GM21786 (cell line): ENCODE measurements around the gene TTC39C.
A peak's percentile ranks its signal among the peaks of the same experiment; 100 is the strongest.

ENCODE experiments used
- ATAC-seq: cut with Tn5 transposase; IDR thresholded peaks from one replicate; pipeline ENCODE4 v1.9.1; 2021; ENCODE audit not compliant: unreplicated experiment

Gene TTC39C

DNA sequence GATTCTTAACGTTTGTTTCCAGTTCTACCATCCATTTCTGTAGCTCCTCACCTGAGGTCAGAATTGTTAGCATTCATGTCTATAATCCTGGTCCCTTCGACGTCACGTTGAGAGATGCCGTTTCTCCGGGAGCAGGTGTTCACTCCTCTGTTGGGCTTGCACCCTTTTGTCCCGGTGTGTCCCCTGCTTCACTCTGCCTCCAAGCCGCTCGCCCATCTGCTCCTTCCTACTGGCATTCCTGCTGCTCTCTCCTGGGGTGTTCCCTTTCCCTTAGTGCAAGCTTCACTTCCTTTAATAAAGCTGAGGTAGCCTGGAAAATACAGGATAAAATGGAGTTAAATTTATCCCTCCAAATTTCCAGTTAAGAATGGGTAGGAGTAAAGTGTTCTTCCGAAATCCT lies 62.4 kb downstream of the TTC39C start:
- no peak for ATAC-seq

DNA sequence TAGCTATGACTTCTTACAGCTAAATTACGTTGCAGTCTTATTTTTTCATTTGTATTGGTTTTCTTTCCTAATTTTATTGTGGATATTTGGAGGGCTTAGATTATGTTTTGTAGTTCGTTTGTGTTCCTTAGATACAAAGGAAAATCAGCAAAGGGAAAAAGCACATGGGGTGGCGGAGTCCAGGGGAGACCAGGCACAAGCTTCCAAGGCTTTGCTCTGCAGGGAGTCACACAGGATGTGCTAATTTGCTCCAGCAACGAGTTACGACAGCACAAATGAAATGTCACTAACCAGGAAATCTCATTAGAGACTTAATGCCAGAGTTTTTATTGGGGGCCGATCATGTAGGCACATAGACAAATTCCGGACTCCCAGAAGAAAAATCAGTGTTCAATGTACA lies 63.8 kb downstream of the TTC39C start:
- no peak for ATAC-seq

DNA sequence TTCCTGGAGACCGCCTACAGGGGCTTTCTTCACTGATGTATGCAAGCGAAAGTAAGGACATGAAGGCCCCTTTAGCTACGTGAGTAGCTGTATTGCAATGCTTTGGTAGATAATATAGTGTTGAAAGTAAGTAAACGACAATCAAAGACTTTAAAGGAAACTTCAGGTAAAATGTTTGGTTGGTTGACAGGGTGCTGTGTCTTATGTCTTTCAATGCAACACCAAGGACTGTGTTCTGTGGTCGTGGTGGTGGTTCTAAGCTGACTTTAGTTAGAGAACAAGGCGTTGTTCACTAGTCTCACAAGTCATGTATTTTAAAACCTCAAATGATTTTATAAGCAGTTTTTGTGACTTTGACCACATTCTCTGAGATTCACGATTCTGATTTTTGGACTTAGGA lies 66.3 kb downstream of the TTC39C start:
- no peak for ATAC-seq

DNA sequence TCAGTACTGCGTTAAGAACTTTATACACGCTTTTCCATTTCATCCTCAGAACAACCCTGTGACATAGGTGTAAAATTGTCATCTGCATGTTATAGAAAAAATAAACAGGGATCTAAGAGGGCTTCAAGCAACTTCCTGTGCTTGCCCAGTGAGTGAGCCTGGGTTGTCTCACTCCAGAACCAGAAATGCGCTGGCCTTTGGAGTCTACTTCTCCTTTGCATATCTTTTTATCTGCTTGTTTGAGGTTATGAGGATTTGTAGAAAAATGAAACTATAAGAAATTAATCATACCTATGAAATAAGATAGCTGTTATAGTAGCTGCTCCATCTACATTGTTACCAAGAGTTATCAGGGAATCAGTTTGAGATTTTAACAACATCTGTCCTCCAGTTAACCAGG lies 69.0 kb downstream of the TTC39C start:
- ATAC-seq, result no peak

DNA sequence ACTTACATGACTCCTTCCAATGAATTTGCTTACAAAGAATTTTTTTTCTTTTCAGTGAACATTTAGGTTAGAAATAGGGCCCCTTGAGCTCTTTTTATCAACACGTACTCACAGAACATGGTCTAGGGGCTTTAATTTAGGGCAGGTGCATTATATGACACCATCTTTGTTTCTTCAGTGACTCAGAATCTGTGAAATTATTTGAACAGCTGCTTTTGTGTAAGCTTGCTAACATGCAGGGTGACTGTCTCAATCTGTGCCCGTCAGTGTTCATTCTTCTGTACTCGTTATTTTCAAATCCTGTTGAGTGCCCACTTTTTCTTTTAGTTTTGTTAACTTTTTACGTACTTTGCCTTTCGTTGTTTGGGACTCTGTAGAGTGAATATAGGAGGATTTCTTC lies 71.5 kb downstream of the TTC39C start:
- no peak for ATAC-seq

DNA sequence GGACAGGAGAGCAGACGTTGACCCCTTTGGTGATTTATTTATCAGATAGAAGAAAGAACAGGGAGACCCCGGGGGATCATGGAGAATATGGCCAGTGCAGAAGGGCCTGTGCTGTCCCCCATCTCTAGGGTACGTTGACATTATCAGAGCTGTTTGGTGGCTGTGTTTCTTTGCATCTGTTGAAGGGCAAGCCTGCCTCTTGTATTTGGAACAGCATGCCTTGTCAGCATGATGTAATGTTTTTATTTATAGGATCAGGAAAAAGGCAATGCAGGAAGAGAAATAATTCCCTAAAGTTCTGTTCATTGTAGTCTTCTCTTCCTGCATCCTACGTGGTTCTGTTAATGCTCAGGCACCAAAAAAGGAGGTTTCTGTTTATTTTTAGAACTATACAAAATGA lies 74.5 kb downstream of the TTC39C start:
- ATAC-seq, result no peak

DNA sequence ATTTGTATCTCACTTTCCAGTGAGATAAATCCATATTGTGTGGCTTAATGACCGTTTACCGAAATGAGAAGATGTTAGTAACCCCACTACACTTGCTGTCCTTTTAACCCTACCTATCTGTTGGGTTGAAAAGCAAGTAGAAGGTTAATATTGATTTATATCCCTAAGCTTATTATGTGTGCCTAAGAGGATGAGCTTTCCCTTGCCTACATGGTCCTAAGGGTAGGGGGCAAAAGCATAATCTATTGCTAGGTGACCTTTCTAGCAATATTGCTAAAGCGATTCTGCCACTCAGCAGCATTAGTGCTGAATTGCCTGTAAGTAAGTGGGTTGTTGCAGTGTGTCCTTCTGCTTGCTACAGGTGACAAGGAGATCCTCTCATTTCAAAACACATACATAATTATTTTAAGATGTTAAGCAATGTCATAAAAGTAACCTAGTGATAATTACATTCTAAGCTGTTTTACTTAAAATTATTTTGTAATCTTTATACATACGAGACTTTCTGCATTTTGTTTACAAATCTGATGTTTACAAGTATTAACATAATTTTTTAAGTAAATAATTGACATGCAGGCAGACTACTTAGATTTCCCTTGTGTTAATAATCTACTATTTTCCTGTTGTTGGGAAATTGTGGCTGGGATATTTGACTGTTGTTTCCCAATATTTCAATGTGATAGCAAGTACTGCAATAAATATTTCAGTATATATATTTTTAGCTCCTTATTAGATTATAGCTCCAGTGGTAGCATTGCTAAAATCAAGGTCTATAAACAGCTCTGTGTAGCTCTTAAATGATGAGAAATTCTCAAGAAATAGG lies 75.2 kb downstream of the TTC39C start:
- no peak for ATAC-seq

DNA sequence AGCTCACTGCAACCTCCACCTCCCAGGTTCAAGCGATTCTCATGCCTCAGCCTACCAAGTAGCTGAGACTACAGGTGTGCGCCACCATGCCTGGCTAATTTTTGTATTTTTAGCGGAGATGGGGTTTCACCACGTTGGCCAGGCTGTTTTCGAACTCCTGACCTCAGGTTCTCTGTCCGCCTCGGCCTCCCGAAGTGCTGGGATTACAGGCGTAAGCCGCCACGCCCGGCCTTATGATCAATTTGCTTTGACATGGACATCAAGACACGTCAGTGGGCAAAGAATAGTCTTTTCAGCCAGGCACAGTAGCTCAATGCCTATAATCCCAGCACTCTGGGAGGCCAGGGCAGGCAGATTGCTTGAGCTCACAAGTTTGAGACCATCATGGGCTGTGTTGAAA lies 76.3 kb downstream of the TTC39C start:
- ATAC-seq, result no peak

DNA sequence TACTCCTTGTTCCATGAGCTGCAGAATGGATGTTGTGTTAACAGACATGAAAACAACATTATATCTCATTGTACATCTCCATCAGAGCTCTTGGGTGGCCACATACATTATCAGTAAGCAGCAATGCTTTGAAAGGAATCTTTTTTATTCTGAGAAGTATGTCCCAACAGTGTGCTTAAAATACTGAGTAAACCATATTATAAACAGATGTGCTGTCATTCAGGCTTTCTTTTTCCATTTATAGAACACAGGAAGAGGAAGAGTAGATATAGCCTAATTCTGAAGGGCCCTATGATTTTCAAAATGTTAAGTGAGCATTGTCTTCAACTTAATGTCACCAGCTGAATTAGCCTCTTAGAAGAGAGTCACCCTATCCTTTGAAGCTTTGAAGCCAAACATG lies 80.0 kb downstream of the TTC39C start:
- ATAC-seq, result no peak

DNA sequence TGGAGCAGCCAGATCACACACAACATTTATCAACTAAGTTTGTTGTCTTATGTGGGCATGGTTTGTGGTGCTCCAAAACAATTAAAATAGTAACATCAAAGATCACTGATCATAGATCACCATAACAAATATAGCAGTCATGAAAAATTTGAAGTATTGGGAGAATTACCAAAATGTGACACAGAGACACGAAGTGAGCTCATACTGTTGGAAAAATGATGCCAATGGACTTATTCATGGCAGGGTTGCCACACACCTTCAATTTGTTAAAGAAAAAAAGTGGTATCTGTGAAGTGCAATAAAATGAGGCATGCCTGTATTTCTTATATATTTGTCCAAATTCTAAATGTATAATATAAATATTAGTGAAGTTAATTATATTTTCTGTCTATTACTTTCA lies 81.4 kb downstream of the TTC39C start:
- no peak for ATAC-seq

DNA sequence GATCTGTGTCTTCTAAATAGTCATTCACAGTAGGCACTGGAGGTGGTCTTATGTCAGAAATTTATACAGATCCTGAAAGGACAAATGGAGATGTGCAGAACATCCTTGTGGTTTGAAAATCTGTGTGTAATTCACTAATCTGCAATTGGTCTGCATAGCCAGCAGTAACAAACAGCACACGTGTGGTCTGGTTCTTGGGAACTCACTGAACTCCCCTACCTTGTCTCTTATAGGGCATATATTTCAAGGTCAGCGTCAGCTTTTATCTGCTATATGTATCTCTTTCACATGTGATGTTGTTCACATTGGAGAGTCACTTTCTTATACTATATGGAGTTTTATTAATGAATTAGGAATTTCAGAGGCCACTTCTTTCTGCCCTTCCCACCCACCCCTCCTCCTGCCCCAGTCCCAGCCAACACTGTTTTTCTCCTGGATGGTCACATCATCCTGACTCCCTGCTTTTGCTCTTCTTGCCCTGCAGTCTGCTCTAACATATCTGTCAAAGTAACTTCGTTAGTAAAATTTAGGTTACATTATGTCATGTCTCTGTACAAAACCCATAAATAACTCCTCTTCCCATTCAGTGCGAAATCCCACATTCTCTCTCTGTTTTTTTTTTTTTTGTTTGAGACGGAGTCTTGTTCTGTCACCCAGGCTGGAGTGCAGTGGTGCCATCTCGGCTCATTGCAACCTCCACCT lies 88.9 kb downstream of the TTC39C start:
- ATAC-seq, result no peak

DNA sequence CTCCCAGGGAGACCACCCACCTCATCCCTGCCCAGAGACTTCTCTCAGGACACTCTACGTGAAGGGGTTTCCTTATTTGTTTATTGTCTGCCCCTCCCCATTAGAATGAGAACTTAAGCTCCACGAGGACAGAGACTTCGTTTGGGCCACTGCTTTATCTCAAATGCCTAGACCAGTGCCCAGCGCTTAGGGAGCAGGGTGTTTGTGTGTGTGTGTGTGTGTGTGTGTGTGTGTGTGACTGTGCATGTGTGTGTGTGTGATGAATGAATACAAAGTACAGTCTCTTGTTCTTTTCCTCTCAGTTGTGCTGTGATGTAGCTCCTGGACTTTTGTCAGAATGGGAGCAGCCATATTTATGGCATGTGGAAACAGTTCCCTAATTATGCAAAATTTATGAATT lies 89.9 kb downstream of the TTC39C start:
- no peak for ATAC-seq

DNA sequence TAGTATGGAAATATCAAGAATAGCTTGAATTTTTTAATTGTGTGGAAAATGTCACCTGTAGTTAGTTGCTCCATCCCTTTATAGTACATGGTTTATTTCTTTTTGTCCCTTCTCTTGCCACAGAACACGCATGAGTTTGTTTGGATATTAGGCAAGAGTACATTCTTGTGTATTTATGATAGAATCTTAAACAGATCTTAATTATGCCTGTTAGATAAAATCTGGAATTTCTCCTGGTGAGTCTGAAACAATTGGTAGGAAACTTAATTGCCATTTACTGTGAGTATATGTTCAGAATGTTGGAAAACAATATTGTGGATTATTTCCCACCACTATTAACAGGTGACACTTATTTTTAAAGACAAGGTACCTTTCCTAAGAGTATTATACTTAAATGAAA lies 94.1 kb downstream of the TTC39C start:
- no peak for ATAC-seq

DNA sequence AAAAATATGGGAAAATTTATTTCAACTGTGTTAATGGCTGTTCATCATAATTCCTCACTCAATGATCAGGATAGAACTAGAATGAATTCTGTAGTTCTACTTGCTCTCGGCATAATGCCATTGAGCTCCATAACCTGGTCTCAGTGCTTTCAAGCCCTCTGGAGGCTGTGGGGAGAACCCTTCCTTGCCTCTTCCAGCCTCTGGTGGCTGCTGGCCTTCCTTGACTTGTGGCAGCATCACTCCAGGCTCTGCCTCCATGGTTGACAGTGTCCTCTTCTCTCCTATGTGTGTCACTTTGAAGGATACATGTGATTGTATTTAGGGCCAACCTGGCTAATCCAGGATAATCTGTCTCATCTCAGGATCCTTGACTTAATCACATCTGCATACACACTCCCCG lies 97.4 kb downstream of the TTC39C start:
- ATAC-seq, result no peak

DNA sequence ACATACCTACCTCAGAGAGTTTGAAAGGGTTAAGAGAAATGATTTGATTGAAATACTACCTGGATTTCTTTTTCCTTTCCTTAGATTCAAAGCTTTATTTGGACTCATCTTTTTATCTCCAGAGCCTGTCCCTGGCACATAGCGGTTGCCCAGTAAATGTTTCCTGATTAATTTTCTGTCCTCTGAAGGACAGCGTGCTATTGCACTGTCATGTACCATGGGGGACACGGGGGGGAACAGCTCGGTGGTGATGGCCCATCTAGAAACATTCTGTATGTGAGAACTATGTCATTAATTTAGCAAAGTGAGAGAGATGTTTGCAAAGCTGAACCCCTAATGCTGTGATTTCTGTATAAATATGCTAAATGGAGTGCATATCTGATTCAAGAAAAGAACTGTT lies 97.9 kb downstream of the TTC39C start:
- ATAC-seq, result no peak

DNA sequence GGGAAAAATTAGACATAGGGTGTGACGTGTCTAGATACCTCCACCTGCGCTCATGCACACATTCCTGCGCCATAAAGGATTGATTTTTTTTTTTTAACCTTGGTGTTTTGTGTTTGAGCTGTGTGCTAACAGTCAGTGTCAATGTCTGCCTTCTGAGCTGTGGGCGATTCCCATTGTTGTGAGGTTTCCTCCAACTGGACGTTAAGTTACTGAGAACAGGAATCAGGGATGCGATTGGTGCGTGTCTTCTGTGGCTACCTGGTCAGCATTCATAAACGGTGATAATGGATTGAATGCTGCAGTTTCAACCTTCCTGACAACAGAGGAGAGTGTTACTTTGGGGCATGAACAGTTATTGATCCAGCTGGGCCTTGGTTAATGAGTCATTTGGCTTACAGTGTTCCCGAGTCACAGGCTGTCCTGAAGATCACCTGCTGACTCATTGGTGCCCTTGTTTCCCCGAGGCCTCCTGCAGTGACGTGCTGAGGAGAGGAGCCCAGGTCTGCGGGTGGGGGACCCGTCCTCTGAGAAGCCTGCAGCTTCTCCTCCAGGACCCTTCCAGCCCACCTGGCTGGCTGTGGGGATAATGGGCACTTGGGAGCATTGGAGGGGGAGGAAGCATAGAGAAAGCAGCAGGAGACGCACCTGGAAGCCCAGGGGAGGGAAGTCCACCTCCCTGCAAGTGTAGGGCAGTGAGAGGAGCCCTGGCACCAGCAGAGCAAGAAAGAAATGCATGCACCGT lies 98.5 kb downstream of the TTC39C start:
- ATAC-seq, result no peak

DNA sequence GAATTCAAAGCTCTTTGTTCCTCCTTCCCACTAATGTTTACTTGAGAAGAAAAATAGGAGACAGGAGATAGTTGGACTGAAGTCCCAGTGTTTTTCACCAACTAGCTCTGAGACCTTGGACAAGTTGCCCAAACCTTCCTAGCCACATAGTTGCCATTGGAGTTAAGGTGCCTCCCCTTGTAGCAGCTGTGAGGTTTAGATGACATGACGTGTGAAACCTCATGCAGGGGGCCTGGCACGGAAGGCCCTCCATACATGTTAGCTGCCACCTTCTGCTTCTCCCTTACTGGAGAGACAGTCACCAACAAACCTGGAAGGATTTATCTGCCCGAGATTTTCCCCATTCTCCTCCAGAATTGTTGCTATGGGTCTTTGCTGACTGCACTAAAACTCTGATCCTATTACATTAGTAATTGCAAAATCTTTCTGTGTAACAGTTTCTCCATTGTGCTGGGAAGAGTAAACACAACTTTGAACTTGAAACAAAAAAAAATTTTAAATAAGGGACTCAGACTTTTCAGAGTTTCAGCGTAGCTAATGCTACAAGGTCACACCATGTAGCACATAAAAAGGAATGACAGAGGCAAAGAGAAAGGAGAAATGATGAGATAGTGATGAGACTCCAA lies 100.5 kb downstream of the TTC39C start:
- ATAC-seq, result no peak

DNA sequence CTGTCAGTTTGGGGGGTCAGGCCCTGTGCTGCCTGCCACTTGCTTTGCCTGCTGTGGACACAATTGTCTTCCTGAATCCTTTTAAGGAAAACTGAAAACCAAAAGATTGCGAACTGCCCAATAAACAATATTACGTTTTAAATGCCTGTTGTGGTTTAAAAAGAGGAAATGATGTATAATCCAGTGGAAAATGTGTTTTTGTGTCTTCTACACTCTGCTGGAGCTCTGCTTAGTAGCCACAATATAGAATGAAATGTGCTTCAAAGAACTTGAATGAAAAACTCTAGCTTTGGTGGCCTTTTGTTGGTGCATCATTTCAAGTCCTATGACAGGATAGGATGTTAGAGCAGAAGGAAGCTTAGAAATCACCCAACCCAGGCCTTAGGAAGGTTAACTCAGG lies 101.1 kb downstream of the TTC39C start:
- no peak for ATAC-seq

DNA sequence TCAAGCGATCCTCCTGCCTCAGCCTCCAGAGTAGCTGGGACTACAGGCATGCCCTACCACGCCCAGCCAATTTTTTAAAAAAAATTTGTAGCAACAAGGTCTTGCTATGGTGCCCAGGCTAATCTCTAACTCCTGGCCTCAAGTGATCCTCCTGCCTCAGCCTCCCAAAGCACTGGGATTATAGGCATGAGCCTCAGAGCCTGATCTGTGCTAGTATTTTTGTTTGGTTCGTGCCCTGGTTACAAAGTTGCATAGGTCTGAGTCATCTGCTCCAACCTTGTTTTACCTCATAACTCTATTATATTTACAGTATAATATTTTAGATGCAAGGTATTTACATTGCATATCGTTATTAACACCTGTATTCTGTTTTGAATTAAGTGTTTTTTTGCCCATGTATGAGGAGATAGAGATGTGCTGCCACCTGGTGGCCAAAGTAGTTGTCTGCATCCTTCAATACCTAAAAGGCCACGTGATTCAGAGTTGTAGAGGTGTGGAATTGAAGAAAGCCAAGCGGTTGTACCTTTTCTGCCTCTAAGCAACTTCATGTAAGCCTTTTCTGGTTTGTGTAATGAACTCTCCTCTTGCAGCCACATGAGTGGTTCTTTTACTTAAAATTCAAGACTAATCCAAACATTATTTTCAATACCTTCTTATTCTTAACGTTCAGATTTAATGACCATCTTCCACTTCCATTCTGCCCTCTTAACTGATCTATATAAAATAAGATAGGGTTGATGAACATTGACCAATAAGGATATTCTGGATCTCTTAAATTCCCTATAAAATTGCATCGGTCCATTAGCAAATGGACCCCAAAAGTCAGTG lies 104.4 kb downstream of the TTC39C start:
- peak; percentile 82 for ATAC-seq

DNA sequence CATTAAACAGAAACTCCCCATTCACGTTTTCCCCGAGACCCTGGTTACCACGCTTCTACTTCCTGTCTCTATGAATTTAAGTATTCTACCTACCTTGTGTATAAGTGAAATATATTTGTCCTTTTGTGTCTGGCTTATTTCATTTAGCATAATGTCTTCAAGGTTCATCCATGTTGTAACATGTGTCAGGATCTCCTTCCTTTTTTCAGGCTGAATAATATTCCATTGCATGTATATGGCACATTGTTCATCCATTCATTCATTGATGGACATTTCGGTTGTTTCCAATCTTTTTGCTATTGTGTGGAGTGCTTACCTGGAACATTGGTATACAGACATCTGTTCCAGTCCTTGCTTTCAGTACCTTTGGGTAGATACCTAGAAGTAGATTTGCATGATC lies 106.1 kb downstream of the TTC39C start:
- ATAC-seq, result no peak

DNA sequence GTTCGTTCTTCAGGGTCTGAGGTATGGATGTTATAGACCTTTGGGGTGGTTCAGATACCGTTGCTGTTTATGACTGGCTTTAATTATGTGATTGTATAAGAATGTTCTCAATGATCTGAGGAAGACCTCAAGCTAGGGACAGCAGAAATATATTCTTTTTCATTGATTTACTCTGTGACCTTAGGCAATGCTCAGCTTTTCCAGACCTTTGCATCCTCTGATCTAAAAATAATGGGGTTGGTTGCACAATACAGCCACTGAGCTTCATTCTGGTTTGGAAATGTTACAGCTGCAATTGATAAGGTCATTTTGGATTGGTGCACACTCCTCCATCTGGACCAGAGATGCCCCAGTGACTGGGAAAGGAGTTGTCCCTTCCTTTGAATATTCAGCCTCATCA lies 107.1 kb downstream of the TTC39C start:
- no peak for ATAC-seq
